Measurements from ENCODE around the gene ELOVL6.
"Not testable (repeated sequence)": the region's sequence is repeated elsewhere in the genome, so short reads cannot be mapped to it uniquely, and the experiment has no call there.

Gene ELOVL6

GRCh38 chr4:110159541-110159940 lies 38.9 kb downstream of the ELOVL6 start:
- no peak for TF ChIP-seq CTCF (IDR thresholded peaks at IDR 0.05; ENCODE audit: control extremely low read depth, extremely low read depth, low read depth, missing control alignments)
- CTCF ChIA-PET, result interaction anchor here (2.5 kb wide), 1 partner anchor 11 kb away, joined by 9 read pairs; no protein-coding TSS in a partner anchor
- no peak for DNase-seq (ENCODE audit: extremely low spot score)

GRCh38 chr4:110157580-110157979 lies 40.8 kb downstream of the ELOVL6 start:
- no peak for TF ChIP-seq CTCF (IDR thresholded peaks at IDR 0.05; ENCODE audit: control extremely low read depth, extremely low read depth, low read depth, missing control alignments)
- no peak for DNase-seq (ENCODE audit: extremely low spot score)
- CTCF ChIA-PET, result no interaction called here
- POLR2A ChIA-PET, result no interaction called here

More at GRCh38 chr4:110159541-110159940, 38.9 kb downstream of the ELOVL6 start:
- POLR2A ChIA-PET, result no interaction called here

- CTCF ChIA-PET; POLR2A ChIA-PET; DNase-seq (ENCODE audit: extremely low spot score): not testable (repeated sequence)
These were observed 41.2 kb downstream of the ELOVL6 start for GRCh38 chr4:110157166-110157565.

GRCh38 chr4:110156442-110156841 lies 42.0 kb downstream of the ELOVL6 start:
- no peak for DNase-seq (ENCODE audit: extremely low spot score)
- ChIA-PET POLR2A (no interaction called here), CTCF (no interaction called here)
- no peak for TF ChIP-seq CTCF (IDR thresholded peaks at IDR 0.05; ENCODE audit: control extremely low read depth, extremely low read depth, low read depth, missing control alignments)

- ChIA-PET POLR2A (no interaction called here), CTCF (interaction anchor here (1.0 kb wide), 1 partner anchor 12 kb away, joined by 3 read pairs; no protein-coding TSS in a partner anchor)
- no peak for TF ChIP-seq CTCF (IDR thresholded peaks at IDR 0.05; ENCODE audit: control extremely low read depth, extremely low read depth, low read depth, missing control alignments)
- no peak for DNase-seq (ENCODE audit: extremely low spot score)
These were observed 42.8 kb downstream of the ELOVL6 start for GRCh38 chr4:110155654-110156053.

GRCh38 chr4:110154582-110154981 lies 43.8 kb downstream of the ELOVL6 start:
- no peak for TF ChIP-seq CTCF (IDR thresholded peaks at IDR 0.05; ENCODE audit: control extremely low read depth, extremely low read depth, low read depth, missing control alignments)
- no peak for DNase-seq (ENCODE audit: extremely low spot score)
- CTCF ChIA-PET, result interaction anchor here (0.6 to 3.3 kb wide), 4 partner anchors 8 to 41 kb away, joined by 3 to 16 read pairs (median 6); no protein-coding TSS in a partner anchor
- POLR2A ChIA-PET, result no interaction called here

GRCh38 chr4:110152386-110152785 lies 46.0 kb downstream of the ELOVL6 start:
- DNase-seq (ENCODE audit: extremely low spot score), result no peak
- TF ChIP-seq CTCF (IDR thresholded peaks at IDR 0.05; ENCODE audit: control extremely low read depth, extremely low read depth, low read depth, missing control alignments), result no peak
- ChIA-PET POLR2A (no interaction called here), CTCF (interaction anchor here (1.2 to 3.3 kb wide), 4 partner anchors 9 to 103 kb away, joined by 3 to 16 read pairs (median 4); no protein-coding TSS in a partner anchor)
